GM19035 (cell line): ENCODE data around the gene GOT1.

Experiments
- ATAC-seq: cut with Tn5 transposase; IDR thresholded peaks from one replicate; pipeline ENCODE4 v1.9.1; 2021; ENCODE audit not compliant: unreplicated experiment

GOT1 gene

DNA sequence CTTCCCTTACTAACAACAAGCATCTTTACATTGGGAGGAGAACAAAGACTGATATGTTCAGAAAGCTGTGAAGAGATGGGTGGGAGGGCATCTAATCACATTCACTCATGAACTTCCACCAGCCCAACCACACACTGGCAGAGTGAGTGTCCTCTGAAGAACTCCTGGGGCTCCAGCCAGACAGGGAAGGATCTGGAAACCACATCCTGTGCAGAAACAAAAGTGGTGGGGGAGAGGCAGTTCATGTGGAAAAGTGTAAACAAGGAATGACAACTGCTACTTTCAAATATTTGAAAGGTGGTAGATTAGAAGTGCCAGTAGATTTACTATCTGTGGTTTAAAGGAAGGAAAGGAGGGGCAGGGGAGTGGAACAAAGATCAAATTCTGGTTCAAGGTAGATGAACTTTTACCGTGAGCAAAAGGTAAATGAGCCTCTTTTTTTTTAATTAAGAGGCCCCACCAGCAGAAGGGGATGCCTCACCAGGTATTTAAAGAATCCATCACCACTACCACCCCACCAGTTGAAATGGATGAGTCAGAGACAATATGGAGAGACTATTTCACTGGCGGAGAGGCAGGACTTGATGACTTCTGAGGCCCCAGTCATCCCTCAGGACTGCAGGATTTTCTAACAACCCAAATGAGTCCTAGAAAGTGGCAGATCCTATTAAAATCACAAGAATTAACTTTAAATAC, 34.5 kb downstream of the GOT1 start:
- ATAC-seq: no peak

DNA sequence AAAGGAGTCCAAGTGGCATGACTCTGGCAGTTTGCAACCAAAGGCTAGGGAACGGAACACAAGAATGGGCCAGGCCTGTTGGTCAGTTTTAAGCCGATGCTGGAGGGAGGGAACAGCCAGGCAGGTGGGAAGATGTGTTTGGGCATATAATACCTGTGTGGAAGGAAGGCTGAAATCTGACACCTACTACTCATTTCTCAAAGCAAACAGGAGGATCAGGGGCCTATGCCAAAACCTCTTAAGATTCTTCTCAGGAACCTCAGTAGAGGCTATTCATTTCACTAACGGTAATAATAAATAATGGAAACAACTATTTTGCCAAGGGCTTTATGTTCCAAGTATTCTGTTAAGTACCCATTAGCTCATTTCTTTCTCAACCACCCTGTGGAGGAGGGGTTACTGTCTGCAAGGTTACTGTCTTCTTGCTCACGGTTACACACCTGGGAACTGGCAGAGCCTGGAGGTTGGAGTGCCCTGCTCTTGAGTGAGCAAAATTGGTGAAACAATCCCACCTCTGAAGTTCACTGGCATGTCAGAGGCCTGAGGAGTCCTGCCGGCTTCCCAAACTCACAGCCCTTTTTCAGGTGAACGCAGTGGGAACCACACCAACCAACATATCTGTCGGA, 35.5 kb downstream of the GOT1 start:
- ATAC-seq: no peak

DNA sequence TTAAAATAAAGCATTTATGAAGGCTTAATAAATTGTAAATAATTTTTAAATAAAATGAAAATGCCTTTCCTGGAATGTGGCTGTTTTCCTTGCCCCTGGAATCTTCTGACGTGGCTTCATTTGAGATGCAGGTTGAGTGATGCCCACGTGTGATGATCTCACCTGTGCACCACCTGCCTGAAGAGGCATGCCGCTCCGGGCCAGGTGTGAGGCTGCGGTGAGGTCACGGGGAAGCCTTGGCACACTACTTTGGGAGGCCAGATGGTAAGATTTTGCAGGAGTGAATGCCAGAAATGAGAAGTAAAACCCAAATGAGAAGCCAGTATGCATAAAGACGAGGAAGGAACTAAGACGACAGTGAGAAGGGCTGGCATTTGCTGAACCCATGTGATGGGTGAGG, 36.2 kb downstream of the GOT1 start:
- no peak for ATAC-seq

DNA sequence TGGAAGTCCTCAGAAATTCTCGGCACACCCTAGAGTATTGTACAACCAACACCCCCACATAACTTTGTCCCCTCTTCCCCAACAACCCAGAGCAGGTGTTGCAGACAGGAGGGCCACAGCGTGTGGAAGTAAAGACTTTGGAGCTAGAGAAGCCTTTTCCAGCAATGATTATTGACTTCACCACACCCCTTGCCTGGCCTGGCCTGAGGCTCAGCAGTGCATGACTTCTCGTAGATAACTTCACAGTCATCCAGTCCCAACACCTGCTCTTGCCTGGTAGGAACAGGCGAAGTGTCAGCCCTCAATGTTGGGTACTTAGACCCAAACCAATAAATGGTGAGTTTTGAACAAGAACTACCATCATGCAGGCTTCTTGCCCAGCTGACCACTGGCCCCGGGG, 36.7 kb downstream of the GOT1 start:
- ATAC-seq: no peak

DNA sequence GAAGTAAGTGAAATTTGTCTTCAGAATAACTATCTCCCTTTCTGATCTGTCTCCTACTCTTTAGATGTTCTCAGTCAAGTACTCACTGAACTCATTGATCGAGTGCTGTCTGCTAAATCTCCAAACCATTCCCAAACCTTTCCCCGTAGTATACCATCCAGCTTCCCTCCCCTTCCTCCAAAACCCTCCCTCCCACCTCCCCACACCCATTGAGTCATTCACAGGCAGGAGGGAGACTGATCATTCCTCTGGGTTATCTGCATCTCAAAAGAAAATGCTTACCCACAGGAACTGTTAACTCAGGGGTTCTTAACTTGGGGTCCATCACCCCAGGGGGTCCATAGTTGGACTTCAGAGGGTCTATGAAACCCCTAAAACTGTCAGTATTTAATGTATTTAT, 37.4 kb downstream of the GOT1 start:
- no peak for ATAC-seq

DNA sequence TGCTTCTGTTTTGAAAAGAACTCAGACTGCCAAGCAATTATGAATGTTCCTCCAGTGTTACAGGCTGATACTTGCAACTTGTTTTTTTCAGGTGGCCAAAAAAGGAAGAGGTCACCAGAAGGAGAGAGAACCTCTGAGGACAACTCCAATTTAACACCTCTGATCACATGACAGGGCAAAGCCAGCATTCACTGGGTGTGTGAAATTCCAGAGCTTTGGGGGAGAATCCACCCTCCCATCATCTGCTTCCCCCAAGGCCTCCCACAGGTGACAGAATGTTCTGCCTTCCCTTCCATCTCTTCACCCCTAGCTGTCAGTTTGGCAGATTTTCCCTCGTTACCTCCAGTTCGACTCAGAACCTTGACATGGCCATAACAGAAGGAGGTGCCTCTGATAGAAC, 39.1 kb downstream of the GOT1 start:
- no peak for ATAC-seq

DNA sequence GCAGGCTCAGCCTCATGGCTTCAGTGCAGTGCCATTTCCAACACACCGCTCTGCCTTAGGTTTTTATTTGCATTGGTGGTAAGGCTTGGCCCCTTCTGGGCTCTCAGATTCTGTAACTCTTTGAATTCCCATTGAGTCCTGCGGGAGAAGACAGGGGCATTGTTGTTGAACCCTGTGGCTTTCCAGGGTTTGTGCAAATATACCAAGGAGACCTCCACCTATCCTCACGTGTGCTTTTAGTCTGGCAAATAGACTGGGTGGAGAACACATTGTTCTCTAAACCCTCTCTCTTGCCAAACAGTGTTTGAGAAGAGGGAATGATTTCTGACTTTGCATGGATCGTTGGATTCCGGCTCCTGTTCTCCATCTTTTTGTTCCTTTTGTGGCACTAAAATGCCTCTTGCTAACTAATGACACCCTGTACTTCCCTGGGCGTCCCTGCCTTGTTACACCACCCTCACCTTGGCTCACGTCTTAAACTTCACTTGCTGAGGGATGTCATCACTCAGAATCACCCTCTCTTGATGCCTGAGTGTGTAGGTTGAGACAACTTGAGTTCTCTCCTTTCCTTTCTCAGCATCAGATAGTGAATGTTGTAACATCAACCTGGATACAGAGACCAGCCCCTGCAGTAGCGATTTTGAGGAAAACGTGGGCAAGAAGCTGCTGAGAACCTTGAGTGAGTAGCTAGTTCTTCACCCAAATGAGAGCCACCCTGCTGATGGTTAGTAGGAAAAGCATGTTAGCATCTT, 40.5 kb downstream of the GOT1 start:
- no peak for ATAC-seq

DNA sequence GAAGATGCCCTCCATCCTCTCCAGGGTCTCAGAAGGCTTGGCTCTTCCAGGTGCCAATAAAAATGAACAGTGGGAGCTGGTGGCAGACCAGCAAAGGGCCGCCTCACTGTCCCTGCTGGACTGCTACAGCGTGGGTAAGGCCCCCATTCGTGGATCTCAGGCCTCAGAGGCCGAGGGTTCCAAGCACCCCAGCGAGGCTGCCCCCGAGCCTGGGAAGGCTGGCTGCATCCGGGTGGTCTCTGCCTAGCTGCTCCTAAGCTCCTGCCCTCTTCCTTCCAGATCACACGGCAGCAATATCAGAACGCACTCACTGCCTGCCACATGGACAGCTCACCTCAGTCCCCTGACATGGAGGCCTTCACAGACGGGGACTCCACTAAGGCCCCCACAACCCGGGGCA, 42.9 kb downstream of the GOT1 start:
- ATAC-seq: no peak

DNA sequence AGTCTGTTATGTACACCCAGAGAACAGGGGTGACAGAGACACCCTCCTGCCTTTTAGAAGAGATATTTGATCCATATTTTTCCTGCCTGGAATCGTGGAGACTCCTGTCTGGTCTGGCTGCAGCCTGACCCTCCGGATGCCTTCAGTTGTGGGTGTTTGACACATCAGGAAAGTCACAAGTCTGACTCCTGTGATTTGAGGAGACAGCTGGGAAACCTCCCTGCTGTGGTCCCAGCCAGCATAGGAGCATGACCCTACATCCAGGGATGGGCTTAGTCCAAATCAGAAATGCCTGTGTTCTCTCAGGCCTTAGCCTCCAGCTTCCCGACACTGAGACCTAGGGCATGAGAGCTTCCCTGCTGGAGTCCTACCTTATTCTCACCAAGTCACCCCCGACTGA, 43.4 kb downstream of the GOT1 start:
- no peak for ATAC-seq

DNA sequence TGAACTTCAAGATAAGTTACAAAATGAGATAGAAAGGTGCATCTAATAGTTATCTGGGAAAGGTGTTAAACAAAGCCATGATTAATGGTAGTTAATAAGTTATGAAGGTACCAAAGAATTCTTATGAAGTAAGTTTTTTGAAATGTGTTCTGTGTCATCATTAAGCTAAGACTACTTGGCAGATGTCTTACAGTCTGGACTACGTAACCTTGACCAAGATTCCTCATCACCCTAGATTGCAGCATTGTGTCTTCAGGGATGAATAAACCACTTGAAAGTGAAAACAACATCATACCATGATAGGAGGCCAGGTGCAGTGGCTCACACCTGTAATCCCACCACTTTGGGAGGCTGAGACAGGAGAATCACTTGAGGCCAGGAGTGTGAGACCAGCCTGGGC, 48.2 kb downstream of the GOT1 start:
- ATAC-seq: no peak

DNA sequence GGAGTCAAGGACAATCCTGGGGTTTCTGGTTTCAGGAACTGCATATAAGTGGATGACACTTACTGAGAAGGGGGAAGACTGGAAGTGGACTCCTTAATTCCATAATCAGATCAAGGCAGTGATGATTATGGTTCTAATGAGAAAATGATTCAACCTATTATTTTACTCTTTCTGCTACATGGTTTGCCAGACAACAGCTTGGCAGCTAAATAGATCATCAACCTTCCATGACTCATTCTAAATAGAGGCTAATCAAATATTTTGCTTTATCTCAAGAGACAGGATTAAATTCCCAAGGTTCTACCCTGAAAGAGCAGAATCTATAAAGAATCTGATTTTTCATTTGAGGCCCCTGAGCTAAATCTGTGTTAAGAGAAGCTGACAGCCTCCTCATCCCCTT, 55.0 kb downstream of the GOT1 start:
- ATAC-seq: no peak

DNA sequence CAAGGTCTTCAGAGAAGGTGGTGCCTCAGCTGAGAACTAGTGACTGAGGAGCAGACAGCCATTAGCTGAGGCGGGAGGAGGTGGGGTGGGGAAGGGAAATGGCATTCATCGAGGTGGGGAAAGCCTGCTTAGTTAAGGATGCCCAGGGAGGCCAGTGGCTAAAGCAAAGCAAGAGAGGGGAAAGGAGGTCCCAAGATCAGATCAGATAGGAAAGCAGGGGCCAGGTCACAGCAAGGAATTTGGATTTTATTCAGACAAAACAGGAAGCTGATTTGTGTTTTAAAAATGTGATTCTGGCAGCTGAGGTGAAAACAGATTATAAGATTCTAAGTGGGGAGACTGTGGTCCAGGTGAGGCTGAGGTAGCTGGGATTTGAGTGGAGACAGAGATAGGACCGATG, 55.5 kb downstream of the GOT1 start:
- ATAC-seq: no peak

DNA sequence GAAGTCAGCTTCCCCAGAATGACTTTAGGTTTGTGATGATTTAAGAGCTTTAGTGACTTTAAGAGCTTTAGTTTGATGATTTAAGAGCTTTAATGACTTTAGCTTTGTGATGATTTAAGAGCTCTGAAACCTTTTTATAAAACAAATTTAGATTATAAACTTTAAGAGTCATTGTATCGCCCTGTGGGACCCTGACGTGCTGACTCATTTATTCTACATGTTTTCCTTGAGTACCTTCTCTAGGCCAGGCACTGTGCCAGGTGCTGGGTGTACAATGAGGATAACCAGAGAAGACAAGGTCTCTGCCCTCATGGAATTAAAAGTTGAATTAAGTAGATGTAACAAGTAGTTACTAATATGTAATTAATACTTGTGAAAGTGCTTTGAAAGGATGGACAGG, 55.9 kb downstream of the GOT1 start:
- ATAC-seq: no peak

DNA sequence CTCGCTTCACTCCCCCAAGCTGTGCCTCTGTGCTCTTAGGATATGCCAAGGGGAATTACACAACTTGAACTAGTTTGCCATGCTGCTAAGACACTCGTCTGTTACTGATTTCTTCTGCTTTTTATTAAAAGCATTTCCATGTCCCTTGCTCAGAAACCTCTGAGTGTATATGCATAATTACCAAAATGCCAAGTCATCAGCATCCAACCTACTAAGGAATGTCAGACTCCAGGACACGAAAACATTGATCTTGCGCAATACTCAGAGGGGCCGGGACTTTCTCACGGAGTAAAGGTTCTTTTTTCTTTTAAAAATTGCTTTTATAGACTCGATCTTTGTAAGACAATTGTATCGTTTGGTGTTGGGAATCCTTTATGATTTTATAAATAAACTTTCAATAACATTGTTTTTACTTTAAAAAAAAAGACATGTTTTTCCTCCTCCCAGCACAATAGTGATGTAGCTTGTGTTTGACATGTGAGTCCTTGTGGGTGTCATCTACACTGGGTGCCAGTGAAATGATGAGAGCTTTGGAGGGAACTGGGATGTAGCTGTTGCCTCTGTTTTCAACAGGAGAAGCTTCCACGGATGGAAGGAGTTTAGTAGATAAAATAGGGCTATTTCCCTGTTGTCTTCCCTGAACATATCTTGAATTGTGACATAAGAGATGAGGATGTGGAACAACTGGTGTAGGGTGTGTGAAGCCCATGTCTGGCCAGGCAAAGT, 57.7 kb downstream of the GOT1 start:
- no peak for ATAC-seq

DNA sequence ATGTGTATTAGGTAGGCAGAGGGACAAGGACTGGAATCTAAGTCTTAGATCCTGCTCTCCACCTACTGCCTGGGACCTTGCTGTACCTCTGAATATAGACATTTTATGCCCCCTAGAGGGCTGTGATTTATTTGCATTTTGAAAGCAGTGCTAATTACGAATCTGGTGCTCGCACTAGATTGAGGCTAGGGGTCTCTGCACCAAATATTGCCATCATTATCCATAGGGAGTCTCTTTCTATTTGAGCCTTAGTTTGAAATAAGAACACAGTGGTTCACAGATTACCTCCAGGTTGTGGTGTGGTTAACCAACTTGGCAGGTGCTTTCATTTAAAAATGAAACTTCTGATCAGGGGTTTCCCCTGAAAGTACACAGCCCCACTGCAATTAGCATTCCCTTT, 59.4 kb downstream of the GOT1 start:
- ATAC-seq: peak; percentile 87

DNA sequence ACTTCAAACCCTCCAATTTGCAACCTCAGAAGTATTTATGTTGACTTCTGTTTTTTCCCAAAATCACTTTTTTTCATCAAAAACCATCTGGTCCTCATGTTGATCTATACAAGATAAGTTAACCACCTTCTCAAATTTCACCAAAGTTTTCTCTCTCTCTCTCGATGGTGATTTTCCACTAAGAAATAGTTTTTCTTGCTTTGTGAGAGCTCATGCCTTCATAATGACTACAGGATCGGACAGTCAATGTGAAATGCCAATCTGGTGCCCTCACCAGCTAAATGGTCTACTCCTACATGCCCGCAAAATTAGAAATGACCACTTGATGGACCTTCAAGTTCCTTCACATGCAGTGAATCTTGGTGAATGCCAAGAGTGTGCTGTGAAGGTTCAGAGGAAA, 60.9 kb downstream of the GOT1 start:
- ATAC-seq: no peak

DNA sequence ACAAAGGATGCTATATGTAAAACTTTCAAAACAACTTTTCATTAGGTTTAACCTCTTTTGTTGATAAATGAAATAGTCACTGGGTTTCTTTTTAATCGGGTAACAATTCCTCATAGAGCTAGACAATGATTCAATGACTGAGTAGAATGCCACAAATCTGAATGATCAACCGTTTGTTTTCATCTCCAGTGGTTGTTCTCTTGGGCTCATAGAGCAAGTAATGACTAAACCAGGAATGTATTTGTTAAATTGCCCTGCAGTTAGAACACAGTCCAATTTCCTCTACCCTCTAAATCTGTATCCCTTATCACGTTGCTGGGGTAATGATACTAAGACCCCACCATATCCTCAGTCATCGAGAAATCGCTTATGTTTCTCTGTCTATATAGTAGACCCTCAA, 61.3 kb downstream of the GOT1 start:
- no peak for ATAC-seq

DNA sequence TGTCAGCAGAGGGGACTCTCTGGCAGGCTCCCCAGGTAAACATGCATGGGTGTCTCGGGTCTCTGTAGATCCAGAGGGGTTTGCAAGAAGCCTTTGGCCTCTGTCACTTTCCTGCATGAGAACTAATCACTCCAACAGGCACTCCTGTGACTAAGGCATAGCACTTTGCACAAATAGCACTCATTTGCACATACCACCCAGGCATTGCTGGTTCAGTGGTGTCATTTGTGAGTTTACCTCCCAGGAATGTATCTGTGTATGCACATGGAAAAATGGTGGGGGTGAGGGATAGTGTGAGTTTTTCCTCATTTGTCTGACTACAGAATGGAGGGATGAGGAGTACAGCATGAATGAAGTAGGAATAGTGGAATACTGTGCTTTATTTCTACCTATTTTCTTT, 61.8 kb downstream of the GOT1 start:
- no peak for ATAC-seq

DNA sequence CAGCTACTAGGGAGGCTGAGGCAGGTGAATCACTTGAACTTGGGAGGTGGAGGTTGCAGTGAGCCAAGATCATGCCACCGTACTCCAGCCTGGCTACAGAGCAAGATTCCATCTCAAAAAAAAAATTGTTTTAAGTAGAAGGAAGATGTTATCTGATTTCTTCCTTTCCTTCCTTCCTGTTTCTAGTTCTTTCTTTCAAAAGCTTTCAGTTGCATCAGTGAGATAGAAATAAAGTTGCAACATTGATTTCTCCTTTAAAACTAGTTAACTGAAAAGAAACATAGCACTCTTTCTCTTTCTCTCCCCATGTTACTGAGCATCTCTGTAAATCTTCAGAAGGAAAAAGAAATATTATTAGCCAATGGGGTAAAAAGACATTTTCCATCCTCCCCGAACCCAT, 63.8 kb downstream of the GOT1 start:
- no peak for ATAC-seq

DNA sequence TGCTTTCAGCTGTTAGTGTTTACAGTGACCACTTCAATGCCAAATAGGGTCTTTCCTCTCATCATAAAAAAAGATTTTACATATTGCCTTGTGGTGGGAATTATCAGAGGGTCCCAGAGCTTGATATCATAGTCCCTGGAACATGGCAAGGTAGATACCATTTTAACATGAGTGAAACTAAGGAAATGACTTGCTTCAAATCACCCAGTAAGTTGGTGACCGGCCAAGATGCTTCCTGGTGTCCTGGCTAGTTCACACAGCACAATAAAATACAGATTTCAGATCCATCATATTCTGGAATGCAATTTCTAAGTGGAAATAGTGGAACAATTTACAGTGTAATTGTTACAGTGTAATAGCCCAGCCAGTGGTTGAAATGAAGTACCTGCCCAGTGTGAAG, 64.7 kb downstream of the GOT1 start:
- no peak for ATAC-seq

DNA sequence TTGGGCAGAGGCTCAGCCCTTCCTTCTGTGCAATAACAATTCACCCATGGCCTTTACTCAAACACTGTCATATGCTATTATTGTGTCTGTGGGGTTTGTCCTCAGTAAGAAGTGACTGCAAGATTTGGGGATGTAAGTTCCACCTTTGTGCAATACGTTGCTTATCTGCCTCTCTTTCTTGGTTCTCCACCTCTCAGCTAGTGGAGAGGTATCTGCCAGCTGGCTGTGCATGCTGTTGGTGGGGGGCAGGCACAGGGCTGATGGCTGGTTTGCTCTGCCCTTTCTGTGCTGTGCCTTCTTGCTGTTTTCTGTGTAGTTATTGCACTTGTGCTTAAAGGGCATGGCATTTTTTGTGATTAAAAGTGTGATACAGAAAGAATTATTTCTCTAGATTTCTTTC, 65.1 kb downstream of the GOT1 start:
- no peak for ATAC-seq

DNA sequence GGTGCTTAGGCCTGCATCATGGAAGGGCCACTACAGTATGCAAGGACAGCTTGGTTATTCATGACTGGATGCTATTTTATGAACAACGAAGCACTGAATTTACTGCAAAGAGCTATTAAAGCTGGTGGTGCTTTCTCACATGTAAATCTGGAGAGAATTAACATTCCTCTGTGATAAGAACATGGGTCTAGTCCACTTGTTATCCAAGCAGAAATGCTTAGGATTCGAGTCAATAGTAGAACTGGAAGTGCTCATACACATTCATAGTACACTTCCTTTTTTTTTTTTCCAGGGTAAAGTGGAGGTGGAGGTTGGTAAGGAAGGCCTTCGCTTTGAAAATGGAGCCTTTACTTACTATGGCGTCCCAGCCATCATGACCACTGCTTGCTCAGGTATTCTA, 66.3 kb downstream of the GOT1 start:
- ATAC-seq: no peak
